ENCODE measurements around the gene SPATA24.

Gene SPATA24

GRCh38 chr5:139369181-139369580 lies 34.7 kb downstream of the SPATA24 start:
- POLR2A ChIA-PET = no interaction called here
- CTCF ChIA-PET = interaction anchor here (0.6 kb wide), 1 partner anchor 53 kb away, joined by 3 read pairs; no protein-coding TSS in a partner anchor
- DNase-seq (ENCODE audit: extremely low spot score) = no peak

GRCh38 chr5:139368613-139369012 lies 35.3 kb downstream of the SPATA24 start:
- ChIA-PET POLR2A (no interaction called here), CTCF (interaction anchor here (0.6 to 0.7 kb wide), 3 partner anchors 96 to 1128 kb away, joined by 3 to 4 read pairs (median 3); no protein-coding TSS in a partner anchor)
- DNase-seq (ENCODE audit: extremely low spot score) = no peak
- TF ChIP-seq FOXM1 (IDR thresholded peaks at IDR 0.05; ENCODE audit: borderline replicate concordance) (no peak), FOXA1 (IDR thresholded peaks at IDR 0.05) (no peak), SP1 (IDR thresholded peaks at IDR 0.05) (no peak), CTBP1 (IDR thresholded peaks at IDR 0.05; ENCODE audit: borderline replicate concordance) (no peak), SUZ12 (IDR thresholded peaks at IDR 0.05) (no peak), ELF4 (IDR thresholded peaks at IDR 0.05) (no peak), LEF1 (IDR thresholded peaks at IDR 0.05; ENCODE audit: borderline replicate concordance) (no peak), TARDBP (IDR thresholded peaks at IDR 0.05) (no peak), L3MBTL2 (conservative IDR thresholded peaks at IDR 0.05) (no peak), ZNF384 (IDR thresholded peaks at IDR 0.05) (no peak), ARNT (IDR thresholded peaks at IDR 0.05) (no peak), NFRKB (IDR thresholded peaks at IDR 0.05) (no peak), HDGF (IDR thresholded peaks at IDR 0.05; ENCODE audit: borderline replicate concordance) (no peak), BHLHE40 (IDR thresholded peaks at IDR 0.05; ENCODE audit: borderline replicate concordance) (no peak), FOXK2 (IDR thresholded peaks at IDR 0.05) (no peak), PKNOX1 (IDR thresholded peaks at IDR 0.05) (no peak)

More at GRCh38 chr5:139369181-139369580, 34.7 kb downstream of the SPATA24 start:
- TF ChIP-seq ZNF384 (IDR thresholded peaks at IDR 0.05) (no peak), BHLHE40 (IDR thresholded peaks at IDR 0.05; ENCODE audit: borderline replicate concordance) (no peak), PKNOX1 (IDR thresholded peaks at IDR 0.05) (no peak), FOXA1 (IDR thresholded peaks at IDR 0.05) (no peak), FOXK2 (IDR thresholded peaks at IDR 0.05) (no peak), NFRKB (IDR thresholded peaks at IDR 0.05) (no peak), SP1 (IDR thresholded peaks at IDR 0.05) (no peak), HDGF (IDR thresholded peaks at IDR 0.05; ENCODE audit: borderline replicate concordance) (no peak), LEF1 (IDR thresholded peaks at IDR 0.05; ENCODE audit: borderline replicate concordance) (no peak), FOXM1 (IDR thresholded peaks at IDR 0.05; ENCODE audit: borderline replicate concordance) (no peak), SUZ12 (IDR thresholded peaks at IDR 0.05) (no peak), ELF4 (IDR thresholded peaks at IDR 0.05) (no peak), ARNT (IDR thresholded peaks at IDR 0.05) (no peak), L3MBTL2 (conservative IDR thresholded peaks at IDR 0.05) (no peak), TARDBP (IDR thresholded peaks at IDR 0.05) (no peak), CTBP1 (IDR thresholded peaks at IDR 0.05; ENCODE audit: borderline replicate concordance) (no peak)

- POLR2A ChIA-PET = interaction anchor here (1.3 kb wide), 1 partner anchor 22 kb away, joined by 3 read pairs; the partner anchor contains the start of gene PAIP2
- CTCF ChIA-PET = no interaction called here
- TF ChIP-seq FOXA1 (IDR thresholded peaks at IDR 0.05) (no peak), BHLHE40 (IDR thresholded peaks at IDR 0.05; ENCODE audit: borderline replicate concordance) (no peak), FOXK2 (IDR thresholded peaks at IDR 0.05) (no peak), PKNOX1 (IDR thresholded peaks at IDR 0.05) (no peak), FOXM1 (IDR thresholded peaks at IDR 0.05; ENCODE audit: borderline replicate concordance) (no peak), NFRKB (IDR thresholded peaks at IDR 0.05) (no peak), HDGF (IDR thresholded peaks at IDR 0.05; ENCODE audit: borderline replicate concordance) (no peak), SUZ12 (IDR thresholded peaks at IDR 0.05) (no peak), ARNT (IDR thresholded peaks at IDR 0.05) (no peak), ELF4 (IDR thresholded peaks at IDR 0.05) (no peak), L3MBTL2 (conservative IDR thresholded peaks at IDR 0.05) (no peak), SP1 (IDR thresholded peaks at IDR 0.05) (no peak), LEF1 (IDR thresholded peaks at IDR 0.05; ENCODE audit: borderline replicate concordance) (no peak), CTBP1 (IDR thresholded peaks at IDR 0.05; ENCODE audit: borderline replicate concordance) (no peak), ZNF384 (IDR thresholded peaks at IDR 0.05) (no peak), TARDBP (IDR thresholded peaks at IDR 0.05) (no peak)
- DNase-seq (ENCODE audit: extremely low spot score) = no peak
These were observed 39.4 kb downstream of the SPATA24 start for GRCh38 chr5:139364466-139364865.

- CTCF ChIA-PET = no interaction called here
These were observed 40.0 kb downstream of the SPATA24 start for GRCh38 chr5:139363937-139364336.

GRCh38 chr5:139361835-139362429 lies 42.0 kb downstream of the SPATA24 start:
- ChIA-PET POLR2A (interaction anchor here (0.9 to 2.0 kb wide), 2 partner anchors 12 to 20 kb away, joined by 4 to 5 read pairs; no protein-coding TSS in a partner anchor), CTCF (no interaction called here)
- TF ChIP-seq FOXK2 (IDR thresholded peaks at IDR 0.05) = no peak
- no peak for TF ChIP-seq FOXA1 (IDR thresholded peaks at IDR 0.05)
- no peak for TF ChIP-seq NFRKB (IDR thresholded peaks at IDR 0.05)
- TF ChIP-seq CTBP1 (IDR thresholded peaks at IDR 0.05; ENCODE audit: borderline replicate concordance) = no peak
- TF ChIP-seq ZNF384 (IDR thresholded peaks at IDR 0.05) = no peak
- no peak for TF ChIP-seq ELF4 (IDR thresholded peaks at IDR 0.05)
- TF ChIP-seq HDGF (IDR thresholded peaks at IDR 0.05; ENCODE audit: borderline replicate concordance) = no peak
- TF ChIP-seq ARNT (IDR thresholded peaks at IDR 0.05) = no peak
- TF ChIP-seq L3MBTL2 (conservative IDR thresholded peaks at IDR 0.05) = no peak
- no peak for TF ChIP-seq BHLHE40 (IDR thresholded peaks at IDR 0.05; ENCODE audit: borderline replicate concordance)
- no peak for TF ChIP-seq PKNOX1 (IDR thresholded peaks at IDR 0.05)
- DNase-seq (ENCODE audit: extremely low spot score) = no peak

More at GRCh38 chr5:139363937-139364336, 40.0 kb downstream of the SPATA24 start:
- no peak for DNase-seq (ENCODE audit: extremely low spot score)
- POLR2A ChIA-PET = interaction anchor here (0.6 to 1.3 kb wide), 2 partner anchors 22 to 229 kb away, joined by 3 read pairs; partner anchors contain the start of gene PAIP2
- TF ChIP-seq FOXM1 (IDR thresholded peaks at IDR 0.05; ENCODE audit: borderline replicate concordance) (no peak), LEF1 (IDR thresholded peaks at IDR 0.05; ENCODE audit: borderline replicate concordance) (no peak), HDGF (IDR thresholded peaks at IDR 0.05; ENCODE audit: borderline replicate concordance) (no peak), ARNT (IDR thresholded peaks at IDR 0.05) (no peak), ELF4 (IDR thresholded peaks at IDR 0.05) (no peak), FOXK2 (IDR thresholded peaks at IDR 0.05) (no peak), CTBP1 (IDR thresholded peaks at IDR 0.05; ENCODE audit: borderline replicate concordance) (no peak), ZNF384 (IDR thresholded peaks at IDR 0.05) (no peak)
